ENCODE data around the gene B4GALNT4.
"Not testable (repeated sequence)": the region's sequence is repeated elsewhere in the genome, so short reads cannot be mapped to it uniquely, and the experiment has no call there.

B4GALNT4 gene

DNA sequence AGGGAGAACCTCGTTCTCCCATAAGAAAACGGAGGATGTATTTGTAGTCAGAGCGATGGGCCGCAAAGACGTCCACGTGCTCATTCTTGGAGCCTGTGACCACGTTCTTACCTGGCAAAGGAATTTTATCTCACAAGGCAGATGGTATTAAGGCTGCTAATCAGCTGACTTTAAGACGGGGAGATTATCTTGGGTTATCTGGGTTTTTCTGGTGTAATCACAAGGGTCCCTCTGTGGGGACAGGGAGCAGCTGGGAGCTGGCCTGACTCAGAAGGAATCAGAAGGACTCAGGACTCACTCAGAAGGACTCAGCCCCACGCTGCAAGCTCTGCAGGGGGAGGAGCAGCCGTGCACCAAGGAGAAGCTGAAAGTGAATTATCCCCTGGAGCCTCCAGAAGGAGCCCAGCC lies 53.0 kb downstream of the B4GALNT4 start:
- Histone ChIP-seq H3K4me3 (ENCODE audit: low read depth in 1 of 2, low read length in 1 of 2) (no peak overlapping the region), H3K36me3 (no peaks in the 10 kb centered on the region), H3K27me3 (peaks cover 51% of the 10 kb centered on the region), H3K9me3 (no peaks in the 10 kb centered on the region), H3K4me1 (ENCODE audit: control insufficient read depth in 1 of 2, insufficient read depth in 1 of 2, low read depth in 1 of 2, low read length in 1 of 2) (peaks cover 4 to 6% of the 10 kb centered on the region in 2 experiments), H3K27ac (no peak overlapping the region)
- TF ChIP-seq, protein P1, sequence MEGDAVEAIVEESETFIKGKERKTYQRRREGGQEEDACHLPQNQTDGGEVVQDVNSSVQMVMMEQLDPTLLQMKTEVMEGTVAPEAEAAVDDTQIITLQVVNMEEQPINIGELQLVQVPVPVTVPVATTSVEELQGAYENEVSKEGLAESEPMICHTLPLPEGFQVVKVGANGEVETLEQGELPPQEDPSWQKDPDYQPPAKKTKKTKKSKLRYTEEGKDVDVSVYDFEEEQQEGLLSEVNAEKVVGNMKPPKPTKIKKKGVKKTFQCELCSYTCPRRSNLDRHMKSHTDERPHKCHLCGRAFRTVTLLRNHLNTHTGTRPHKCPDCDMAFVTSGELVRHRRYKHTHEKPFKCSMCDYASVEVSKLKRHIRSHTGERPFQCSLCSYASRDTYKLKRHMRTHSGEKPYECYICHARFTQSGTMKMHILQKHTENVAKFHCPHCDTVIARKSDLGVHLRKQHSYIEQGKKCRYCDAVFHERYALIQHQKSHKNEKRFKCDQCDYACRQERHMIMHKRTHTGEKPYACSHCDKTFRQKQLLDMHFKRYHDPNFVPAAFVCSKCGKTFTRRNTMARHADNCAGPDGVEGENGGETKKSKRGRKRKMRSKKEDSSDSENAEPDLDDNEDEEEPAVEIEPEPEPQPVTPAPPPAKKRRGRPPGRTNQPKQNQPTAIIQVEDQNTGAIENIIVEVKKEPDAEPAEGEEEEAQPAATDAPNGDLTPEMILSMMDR (IDR thresholded peaks at IDR 0.05) = no peak

DNA sequence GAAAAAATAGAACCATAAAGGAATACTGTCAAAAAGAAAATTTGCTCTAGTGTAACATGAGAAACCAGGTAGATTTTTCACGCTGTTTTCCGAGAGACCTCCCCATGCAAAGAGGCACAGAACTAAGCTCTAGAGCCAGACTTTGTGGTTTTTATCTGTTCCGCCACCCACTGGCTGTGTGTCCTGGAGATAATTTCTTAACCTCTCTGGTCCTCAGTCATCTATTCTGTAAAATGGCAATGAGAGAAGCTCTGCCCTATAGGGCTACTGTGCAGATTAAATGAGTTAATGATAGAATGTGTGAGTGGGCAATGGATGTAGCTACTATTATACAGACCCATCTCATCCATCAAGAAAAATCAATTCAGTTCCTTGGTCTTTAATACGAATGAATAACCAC lies 54.9 kb downstream of the B4GALNT4 start:
- H3K27me3 ChIP-seq = peaks cover 33% of the 10 kb centered on the region
- no peaks in the 10 kb centered on the region for H3K9me3 ChIP-seq
- H3K4me1 ChIP-seq (ENCODE audit: control insufficient read depth in 1 of 2, insufficient read depth in 1 of 2, low read depth in 1 of 2, low read length in 1 of 2) = no peaks in the 10 kb centered on the region
- TF ChIP-seq, protein P1 (IDR thresholded peaks at IDR 0.05) = no peak
- no peak overlapping the region for H3K4me3 ChIP-seq (ENCODE audit: low read depth in 1 of 2, low read length in 1 of 2)
- no peak overlapping the region for H3K27ac ChIP-seq
- H3K36me3 ChIP-seq = no peaks in the 10 kb centered on the region

DNA sequence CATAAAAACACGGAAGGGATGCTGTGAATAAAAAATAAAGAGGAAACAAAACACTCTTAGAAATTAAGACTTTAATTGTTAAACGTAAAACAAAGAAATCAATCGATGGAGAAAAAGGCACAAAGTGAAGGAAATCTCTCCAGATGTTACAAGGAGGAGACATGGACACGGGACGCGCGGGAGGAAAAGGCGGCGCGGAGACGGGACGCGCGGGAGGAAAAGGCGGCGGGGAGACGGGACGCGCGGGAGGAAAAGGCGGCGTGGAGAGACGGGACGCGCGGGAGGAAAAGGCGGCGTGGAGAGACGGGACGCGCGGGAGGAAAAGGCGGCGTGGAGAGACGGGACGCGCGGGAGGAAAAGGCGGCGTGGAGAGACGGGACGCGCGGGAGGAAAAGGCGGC lies 55.5 kb downstream of the B4GALNT4 start:
- H3K27ac ChIP-seq; H3K36me3 ChIP-seq; H3K9me3 ChIP-seq; H3K4me3 ChIP-seq (ENCODE audit: low read depth in 1 of 2, low read length in 1 of 2); H3K4me1 ChIP-seq (ENCODE audit: control insufficient read depth in 1 of 2, insufficient read depth in 1 of 2, low read depth in 1 of 2, low read length in 1 of 2): not testable (repeated sequence)
- peaks cover 28% of the 10 kb centered on the region for H3K27me3 ChIP-seq

DNA sequence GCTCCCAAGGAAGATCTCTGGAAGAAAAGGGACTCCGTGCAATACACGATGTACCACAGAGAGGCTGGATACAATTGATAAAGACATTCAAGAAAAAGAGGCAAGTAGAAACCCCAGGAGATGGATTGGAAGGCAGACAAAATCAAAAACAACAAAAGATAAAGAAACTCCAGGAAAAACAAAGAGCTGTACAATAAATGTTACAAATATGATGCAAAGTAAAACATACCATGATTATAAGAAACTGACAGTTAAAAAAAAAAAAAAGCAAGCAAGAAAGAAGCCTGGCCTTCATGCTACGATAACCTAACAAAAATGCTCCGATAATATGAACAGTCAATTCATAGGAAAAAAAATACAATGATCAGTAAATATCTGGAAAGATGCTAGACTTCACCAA lies 56.0 kb downstream of the B4GALNT4 start:
- Histone ChIP-seq H3K27me3 (peaks cover 22% of the 10 kb centered on the region), H3K27ac (no peak overlapping the region), H3K36me3 (no peaks in the 10 kb centered on the region), H3K4me1 (ENCODE audit: control insufficient read depth in 1 of 2, insufficient read depth in 1 of 2, low read depth in 1 of 2, low read length in 1 of 2) (no peaks in the 10 kb centered on the region), H3K9me3 (no peaks in the 10 kb centered on the region), H3K4me3 (ENCODE audit: low read depth in 1 of 2, low read length in 1 of 2) (no peak overlapping the region)
- TF ChIP-seq, protein P1 (IDR thresholded peaks at IDR 0.05) = no peak

DNA sequence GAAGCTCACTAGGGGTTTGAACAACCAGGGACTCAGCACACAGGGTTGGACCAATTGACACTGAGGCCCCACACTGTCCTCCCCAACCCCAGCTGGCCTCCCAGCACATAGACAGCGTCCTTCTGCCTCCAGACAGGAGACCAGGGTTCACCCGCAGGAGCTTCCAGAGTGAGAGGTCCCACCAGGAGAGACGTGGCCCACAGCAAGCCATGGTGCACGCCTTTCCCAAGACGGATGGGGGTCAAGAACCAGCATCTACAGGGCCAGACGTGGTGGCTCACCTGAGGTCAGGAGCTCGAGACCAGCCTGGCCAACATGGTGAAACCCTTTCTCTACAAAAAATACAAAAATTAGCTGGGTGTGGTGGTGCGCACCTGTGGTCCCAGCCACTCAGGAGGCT lies 57.6 kb downstream of the B4GALNT4 start:
- TF ChIP-seq, protein P1 (IDR thresholded peaks at IDR 0.05) = no peak
- no peaks in the 10 kb centered on the region for H3K4me1 ChIP-seq (ENCODE audit: control insufficient read depth in 1 of 2, insufficient read depth in 1 of 2, low read depth in 1 of 2, low read length in 1 of 2)
- H3K27ac ChIP-seq = no peak overlapping the region
- H3K4me3 ChIP-seq (ENCODE audit: low read depth in 1 of 2, low read length in 1 of 2) = no peak overlapping the region
- H3K36me3 ChIP-seq = no peaks in the 10 kb centered on the region
- peaks cover 15% of the 10 kb centered on the region for H3K27me3 ChIP-seq
- H3K9me3 ChIP-seq = no peaks in the 10 kb centered on the region

DNA sequence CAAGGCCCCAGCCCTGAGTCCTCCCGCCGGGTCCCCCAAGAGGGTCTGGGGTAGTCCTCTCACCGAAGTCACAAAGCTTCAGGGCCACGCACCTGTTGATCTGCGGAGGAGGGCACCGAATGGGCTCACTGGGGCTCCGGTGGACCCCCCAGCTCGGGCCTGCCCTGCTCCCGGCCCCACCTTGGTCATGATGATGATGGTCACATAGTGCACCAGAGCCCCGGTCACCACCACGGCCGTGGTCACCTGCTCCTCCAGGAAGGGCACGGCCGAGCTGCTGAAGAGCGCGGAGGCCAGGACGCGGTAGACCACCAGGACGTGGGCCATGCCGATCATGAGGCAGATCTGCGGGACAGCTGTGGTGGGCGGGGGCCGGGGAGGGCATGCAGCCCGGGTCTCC lies 59.0 kb downstream of the B4GALNT4 start:
- H3K4me3 ChIP-seq (ENCODE audit: low read depth in 1 of 2, low read length in 1 of 2) = no peak overlapping the region
- TF ChIP-seq, protein P1 (IDR thresholded peaks at IDR 0.05) = no peak
- H3K36me3 ChIP-seq = no peaks in the 10 kb centered on the region
- H3K27me3 ChIP-seq = peaks cover 13% of the 10 kb centered on the region
- H3K9me3 ChIP-seq = no peaks in the 10 kb centered on the region
- H3K4me1 ChIP-seq (ENCODE audit: control insufficient read depth in 1 of 2, insufficient read depth in 1 of 2, low read depth in 1 of 2, low read length in 1 of 2) = no peaks in the 10 kb centered on the region
- H3K27ac ChIP-seq = no peak overlapping the region
